Lung (tissue), 12 donors: ENCODE results near the gene FZR1. TPM values are rescaled to one million over a fixed set of nuclear protein-coding genes. Genes with fewer than 3 reads are reported as not detected.
A peak's percentile ranks its signal among the peaks of the same experiment; 100 is the strongest.

Source experiments
- ATAC-seq: fragments of 200-7000 bp; cut with Tn5 transposase; one replicate; pipeline ENCODE4 v1.9.1; 2020; ENCODE audit warnings: moderate number of reproducible peaks; ENCODE audit not compliant: insufficient read depth, low FRiP score
- DNase-seq, 3 donors: peaks; one replicate each; pipeline ENCODE4 v3.0.0-alpha.2; 2013 to 2017
- H3K27ac ChIP-seq, 2 donors: one replicate each; pipeline ENCODE4 v1.5.1; 2013; ENCODE audit warnings: mild to moderate bottlenecking in 2 of 2, moderate library complexity in 2 of 2, control low read depth in 1 of 2, inconsistent platforms in 1 of 2, low read depth in 1 of 2, low read length in 1 of 2
- H3K27me3 ChIP-seq, 3 donors: one replicate each; pipeline ENCODE4 v1.5.1; 2013; ENCODE audit warnings: low read length in 2 of 3; ENCODE audit not compliant: control insufficient read depth in 3 of 3, insufficient read depth in 3 of 3
- H3K36me3 ChIP-seq, 4 donors: one replicate each; pipeline ENCODE4 v1.5.1; 2013; ENCODE audit warnings: low read length in 4 of 4, mild to moderate bottlenecking in 1 of 4, moderate library complexity in 1 of 4; ENCODE audit not compliant: control insufficient read depth in 4 of 4, insufficient read depth in 4 of 4
- H3K4me1 ChIP-seq, 5 donors: one replicate each; pipeline ENCODE4 v1.5.1; 2013; ENCODE audit warnings: low read length in 5 of 5, mild to moderate bottlenecking in 2 of 5, moderate library complexity in 1 of 5; ENCODE audit not compliant: control insufficient read depth in 5 of 5, insufficient read depth in 5 of 5
- H3K4me3 ChIP-seq: one replicate; pipeline ENCODE4 v1.5.1; 2013; ENCODE audit warnings: mild to moderate bottlenecking, control low read depth, moderate library complexity
- H3K9ac ChIP-seq, 2 donors: one replicate each; pipeline ENCODE4 v1.5.1; 2013; ENCODE audit warnings: low read length in 2 of 2, control low read depth in 1 of 2; ENCODE audit not compliant: insufficient read depth in 1 of 2
- H3K9me3 ChIP-seq, 4 donors: one replicate each; pipeline ENCODE4 v1.5.1; 2013; ENCODE audit warnings: low read length in 3 of 4, mild to moderate bottlenecking in 1 of 4, moderate library complexity in 1 of 4; ENCODE audit not compliant: control insufficient read depth in 4 of 4, insufficient read depth in 3 of 4
- WGBS, 2 donors: extraction: QIAGEN DNeasy Blood & Tissue Kit; methylation state at CpG; one replicate each; pipeline ENCODE4 v1.1.7; 2013; 5-methylcytosine and 5-hydroxymethylcytosine counted together
- polyA plus RNA-seq, 2 donors: library from polyadenylated mRNA; stranded (reverse); fragments of 200-250 nt; gene quantifications; one replicate each; pipeline ENCODE4 v1.2.1, GENCODE V29; 2013
- total RNA-seq, 2 donors: library from RNA; depleted of rRNA in 1 of 2; stranded (reverse); fragments of >200 nt in 1 of 2; gene quantifications; one replicate each; pipeline ENCODE4 v1.2.1, GENCODE V29; 2014 to 2021
- TF ChIP-seq, protein P1 (sequence below): IDR thresholded peaks from 2 replicates; pipeline ENCODE4 v1.5.1; 2012; ENCODE audit warnings: mild to moderate bottlenecking; ENCODE audit errors: control extremely low read depth, extremely low read depth
- donor health status: control.
- donor health status: control.
- donor health status: Bipolar disorder and iron deficiency.
- donor health status: healthy.
- donor health status: DM: yes; HTN: yes; CAD: no.

Gene FZR1
- total and polyA plus RNA-seq, 4 donors, result 20.0 to 45.8 (median 28.3) TPM

DNA sequence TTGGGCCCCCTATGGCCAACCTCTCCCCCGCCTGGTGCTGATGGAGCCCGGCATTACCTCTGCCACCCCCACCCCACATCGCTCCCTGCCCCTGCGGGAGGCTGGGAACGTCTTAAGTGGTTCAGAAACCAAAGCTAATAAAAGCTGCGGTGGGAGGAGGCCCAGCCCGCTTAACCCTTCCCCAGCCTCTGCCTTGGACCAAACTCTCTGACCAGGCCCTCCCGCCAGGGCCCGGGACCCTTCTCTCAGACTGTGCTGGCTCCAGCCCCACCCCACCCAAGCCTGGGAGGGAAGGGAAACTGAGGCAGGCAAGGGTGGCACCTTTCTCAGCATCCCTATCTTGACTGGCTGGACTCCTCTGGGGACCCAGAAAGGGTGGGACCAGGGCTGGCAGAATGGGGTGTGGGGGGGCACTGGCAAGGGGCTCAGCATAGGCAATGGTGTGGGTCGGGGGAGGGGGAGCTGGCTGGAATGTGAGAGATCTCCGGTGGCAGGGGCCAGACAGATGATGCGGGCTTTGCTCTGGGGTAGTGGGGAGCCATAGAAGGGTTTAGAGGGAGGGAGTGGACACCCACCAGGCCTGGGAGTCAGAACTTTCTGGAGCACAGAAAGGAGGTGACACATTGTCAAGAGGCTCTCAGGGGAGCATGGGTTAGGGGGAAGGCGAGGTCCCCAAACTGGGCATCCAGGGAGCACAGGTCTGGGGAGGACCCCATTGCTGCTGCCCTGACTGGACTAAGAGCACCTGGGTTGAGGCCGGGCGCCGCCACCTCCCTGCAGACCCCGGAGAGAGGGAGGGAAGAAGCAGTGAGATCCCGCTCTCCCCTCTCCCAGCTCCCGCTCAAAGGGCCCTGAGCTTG, 47.7 kb upstream of the FZR1 start:
- DNase-seq (peak; percentile 64 to 65 (median 65)), ATAC-seq (no peak)
- 57 to 69% methylated on average over 18 to 19 of the region's 19 CpGs for WGBS, 2 donors
- Histone ChIP-seq H3K9me3 (no peaks in the 10 kb centered on the region), H3K4me1 (peaks cover 0 to 43% (median 9%) of the 10 kb centered on the region in 5 donors), H3K36me3 (peaks cover 11 to 57% (median 18%) of the 10 kb centered on the region in 4 donors), H3K9ac (peak overlapping the region in 1 of 2 donors; percentile 77), H3K27ac (peak overlapping the region; percentile 68 to 89), H3K27me3 (no peaks in the 10 kb centered on the region), H3K4me3 (no peak overlapping the region)
- TF ChIP-seq, protein P1, sequence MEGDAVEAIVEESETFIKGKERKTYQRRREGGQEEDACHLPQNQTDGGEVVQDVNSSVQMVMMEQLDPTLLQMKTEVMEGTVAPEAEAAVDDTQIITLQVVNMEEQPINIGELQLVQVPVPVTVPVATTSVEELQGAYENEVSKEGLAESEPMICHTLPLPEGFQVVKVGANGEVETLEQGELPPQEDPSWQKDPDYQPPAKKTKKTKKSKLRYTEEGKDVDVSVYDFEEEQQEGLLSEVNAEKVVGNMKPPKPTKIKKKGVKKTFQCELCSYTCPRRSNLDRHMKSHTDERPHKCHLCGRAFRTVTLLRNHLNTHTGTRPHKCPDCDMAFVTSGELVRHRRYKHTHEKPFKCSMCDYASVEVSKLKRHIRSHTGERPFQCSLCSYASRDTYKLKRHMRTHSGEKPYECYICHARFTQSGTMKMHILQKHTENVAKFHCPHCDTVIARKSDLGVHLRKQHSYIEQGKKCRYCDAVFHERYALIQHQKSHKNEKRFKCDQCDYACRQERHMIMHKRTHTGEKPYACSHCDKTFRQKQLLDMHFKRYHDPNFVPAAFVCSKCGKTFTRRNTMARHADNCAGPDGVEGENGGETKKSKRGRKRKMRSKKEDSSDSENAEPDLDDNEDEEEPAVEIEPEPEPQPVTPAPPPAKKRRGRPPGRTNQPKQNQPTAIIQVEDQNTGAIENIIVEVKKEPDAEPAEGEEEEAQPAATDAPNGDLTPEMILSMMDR, result no peak

DNA sequence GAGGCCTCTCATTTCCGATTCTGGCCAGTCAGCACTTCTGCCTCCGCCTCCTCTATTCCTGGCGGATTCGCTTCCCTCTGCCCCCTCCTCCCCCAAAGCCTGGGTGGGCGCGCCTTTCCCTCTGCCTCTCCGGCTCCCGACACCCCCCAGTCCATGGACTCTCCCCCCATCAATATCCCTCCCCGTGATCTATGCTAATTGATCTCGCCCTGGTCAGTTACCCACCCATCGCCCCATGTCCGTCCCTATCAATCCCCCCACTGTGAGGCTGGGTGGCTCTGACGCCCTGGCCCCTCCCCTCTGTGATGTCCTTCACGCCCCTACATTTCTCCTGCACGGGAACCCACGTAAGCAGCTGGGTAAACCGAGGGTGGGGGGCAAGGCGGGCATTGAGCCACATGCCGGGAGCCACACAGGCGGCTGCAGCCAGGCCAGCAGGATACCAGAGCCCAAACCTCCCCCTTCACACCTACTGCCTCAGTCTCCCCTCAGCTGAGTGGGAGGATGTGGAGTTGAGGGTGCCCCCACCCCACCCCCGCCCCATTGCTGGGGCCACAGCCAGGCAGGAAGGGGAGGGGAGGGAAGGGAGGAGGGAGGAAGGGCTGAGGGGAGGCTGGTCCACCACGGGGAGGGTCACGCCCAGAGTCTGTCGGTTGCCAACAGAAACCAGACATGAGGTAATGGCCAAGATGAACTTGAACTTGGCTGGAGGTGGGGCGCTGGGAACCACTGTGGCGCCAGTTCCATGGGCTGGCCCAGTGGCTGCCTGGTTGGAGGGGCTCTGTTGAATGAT, 46.8 kb upstream of the FZR1 start:
- Histone ChIP-seq H3K4me3 (no peak overlapping the region), H3K27me3 (no peaks in the 10 kb centered on the region), H3K9ac (peak overlapping the region in 1 of 2 donors; percentile 77), H3K36me3 (peaks cover 11 to 57% (median 16%) of the 10 kb centered on the region in 4 donors), H3K27ac (peak overlapping the region; percentile 68 to 89), H3K4me1 (peaks cover 0 to 46% (median 9%) of the 10 kb centered on the region in 5 donors), H3K9me3 (no peaks in the 10 kb centered on the region)
- TF ChIP-seq, protein P1, result no peak
- ATAC-seq (peak; percentile 80), DNase-seq (peak; percentile 95 to 98 (median 97))
- 44 to 47% methylated on average over 25 to 26 of the region's 26 CpGs for WGBS, 2 donors

- Histone ChIP-seq H3K9me3 (no peaks in the 10 kb centered on the region), H3K36me3 (peaks cover 6 to 53% (median 12%) of the 10 kb centered on the region in 4 donors), H3K27me3 (no peaks in the 10 kb centered on the region), H3K4me1 (peaks cover 0 to 46% (median 9%) of the 10 kb centered on the region in 5 donors), H3K27ac (peak overlapping the region; percentile 9 to 43), H3K4me3 (no peak overlapping the region), H3K9ac (no peak overlapping the region)
- ATAC-seq (no peak), DNase-seq (no peak)
- WGBS, 2 donors, result 83 to 89% methylated on average over 15 of the region's 15 CpGs
- TF ChIP-seq, protein P1, result no peak
Measured at GRCh38 chr19:3459965-3460582, 46.0 kb upstream of the FZR1 start.
